ENCODE measurements around the gene RMRP.
"Not testable (repeated sequence)": the region's sequence is repeated elsewhere in the genome, so short reads cannot be mapped to it uniquely, and the experiment has no call there.

The RMRP gene

DNA sequence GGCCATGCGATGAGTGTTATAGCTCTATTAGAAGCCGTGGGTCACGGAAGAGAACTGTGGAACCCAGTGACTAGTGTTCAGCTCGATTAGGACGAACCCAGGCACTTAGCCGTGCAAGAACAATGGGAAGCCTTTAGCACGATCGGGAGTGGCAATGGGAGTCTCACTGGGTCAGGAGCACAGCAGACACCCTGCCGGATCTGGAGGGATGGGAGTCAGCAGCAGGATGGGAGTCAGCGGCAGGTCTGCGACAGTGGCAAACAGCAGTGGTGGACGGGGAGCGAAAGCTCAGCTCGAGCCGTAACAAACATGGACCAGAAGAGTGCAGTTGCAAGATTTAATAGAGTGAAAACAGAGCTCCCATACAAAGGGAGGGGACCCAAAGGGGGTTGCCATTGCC is 17.4 kb downstream of the RMRP start:
- DNase-seq, result not testable (repeated sequence)

DNA sequence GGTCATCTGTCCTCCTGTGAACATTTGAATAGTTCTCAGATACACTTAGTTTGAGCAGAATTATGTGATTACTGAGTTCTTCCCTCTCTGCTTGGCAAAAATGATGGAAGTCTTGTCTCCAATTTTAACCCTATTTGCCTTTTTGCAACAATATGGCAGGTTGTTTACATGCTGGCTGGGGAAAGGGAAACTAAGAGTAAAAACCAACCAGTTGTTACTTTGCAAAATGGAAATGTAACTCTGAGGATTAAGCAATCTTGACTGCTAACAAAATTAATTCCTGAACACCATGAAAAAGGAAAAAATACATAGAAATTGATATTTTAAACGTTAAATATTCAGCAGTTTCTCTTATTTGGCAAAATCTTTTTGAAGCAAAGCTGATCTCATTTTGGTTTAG is 18.2 kb downstream of the RMRP start:
- DNase-seq, result no peak

DNA sequence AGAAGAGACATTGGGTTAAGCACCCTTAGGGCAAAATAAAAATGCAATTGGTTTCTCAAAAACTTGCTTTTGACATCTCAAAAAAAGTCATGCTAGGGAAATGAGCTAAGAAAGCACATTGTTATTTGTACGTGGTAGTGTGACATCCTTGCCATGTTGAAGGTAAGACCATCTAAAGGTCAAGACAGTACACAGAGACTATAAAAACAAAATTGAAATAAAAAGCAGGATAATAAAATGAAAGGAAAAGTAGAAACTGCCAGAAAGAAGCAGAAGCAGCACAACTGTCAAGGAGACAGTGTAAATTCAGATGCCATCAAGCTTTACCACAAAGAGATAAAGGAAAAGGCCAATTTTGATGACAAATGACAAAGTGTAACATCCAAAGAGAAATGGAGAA is 18.6 kb downstream of the RMRP start:
- not testable (repeated sequence) for DNase-seq

DNA sequence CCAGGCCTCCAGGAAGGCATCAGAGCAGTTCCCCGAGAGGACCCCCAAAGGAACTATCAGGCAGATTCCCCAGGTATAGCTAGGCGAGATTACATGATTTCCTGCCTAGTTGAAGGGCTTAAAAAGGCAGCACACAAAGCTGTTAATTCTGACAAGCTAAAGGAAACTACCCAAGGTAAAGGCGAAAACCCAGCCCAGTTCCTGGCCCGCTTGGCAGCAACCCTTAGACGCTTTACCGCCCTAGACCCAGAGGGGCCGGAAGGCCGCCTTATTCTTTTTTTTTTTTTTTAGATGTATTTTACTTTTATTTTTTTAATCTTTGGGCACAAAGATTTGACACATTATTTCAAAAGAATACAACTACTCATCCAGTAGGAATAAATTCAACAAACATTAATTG is 19.1 kb downstream of the RMRP start:
- not testable (repeated sequence) for DNase-seq

DNA sequence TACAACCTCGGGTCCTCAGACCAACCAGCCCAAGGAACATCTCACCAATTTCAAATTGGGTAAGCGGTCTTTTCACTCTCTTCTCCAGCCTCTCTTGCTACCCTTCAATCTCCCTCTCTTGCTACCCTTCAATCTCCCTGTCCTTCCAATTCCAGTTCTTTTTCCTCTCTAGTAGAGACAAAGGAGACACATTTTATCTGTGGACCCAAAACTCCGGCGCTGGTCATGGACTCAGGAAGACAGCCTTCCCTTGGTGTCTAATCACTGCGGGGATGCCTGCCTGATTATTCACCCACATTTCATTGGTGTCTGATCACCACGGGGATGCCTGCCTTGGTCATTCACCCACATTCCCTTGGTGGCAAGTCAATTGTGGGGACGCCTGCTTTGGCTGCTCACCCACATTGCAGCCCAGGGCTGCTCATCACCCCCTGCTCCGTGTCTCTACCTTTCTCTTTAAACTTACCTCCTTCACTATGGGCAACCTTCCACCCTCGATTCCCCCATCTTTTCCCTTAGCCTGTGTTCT is 20.3 kb downstream of the RMRP start:
- DNase-seq, result not testable (repeated sequence)

DNA sequence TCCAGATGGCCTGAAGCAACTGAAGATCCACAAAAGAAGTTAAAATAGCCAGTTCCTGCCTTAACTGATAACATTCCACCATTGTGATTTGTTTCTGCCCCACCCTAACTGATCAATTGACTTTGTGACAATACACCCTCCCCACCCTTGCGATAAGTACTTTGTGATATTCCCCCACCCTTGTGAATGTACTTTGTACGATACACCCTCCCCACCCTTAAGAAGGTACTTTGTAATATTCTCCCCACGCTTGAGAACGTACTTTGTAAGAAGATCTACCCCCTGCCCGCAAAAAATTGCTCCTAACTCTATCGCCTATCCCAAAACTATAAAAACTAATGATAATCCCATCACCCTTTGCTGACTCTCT is 21.0 kb downstream of the RMRP start:
- not testable (repeated sequence) for DNase-seq

DNA sequence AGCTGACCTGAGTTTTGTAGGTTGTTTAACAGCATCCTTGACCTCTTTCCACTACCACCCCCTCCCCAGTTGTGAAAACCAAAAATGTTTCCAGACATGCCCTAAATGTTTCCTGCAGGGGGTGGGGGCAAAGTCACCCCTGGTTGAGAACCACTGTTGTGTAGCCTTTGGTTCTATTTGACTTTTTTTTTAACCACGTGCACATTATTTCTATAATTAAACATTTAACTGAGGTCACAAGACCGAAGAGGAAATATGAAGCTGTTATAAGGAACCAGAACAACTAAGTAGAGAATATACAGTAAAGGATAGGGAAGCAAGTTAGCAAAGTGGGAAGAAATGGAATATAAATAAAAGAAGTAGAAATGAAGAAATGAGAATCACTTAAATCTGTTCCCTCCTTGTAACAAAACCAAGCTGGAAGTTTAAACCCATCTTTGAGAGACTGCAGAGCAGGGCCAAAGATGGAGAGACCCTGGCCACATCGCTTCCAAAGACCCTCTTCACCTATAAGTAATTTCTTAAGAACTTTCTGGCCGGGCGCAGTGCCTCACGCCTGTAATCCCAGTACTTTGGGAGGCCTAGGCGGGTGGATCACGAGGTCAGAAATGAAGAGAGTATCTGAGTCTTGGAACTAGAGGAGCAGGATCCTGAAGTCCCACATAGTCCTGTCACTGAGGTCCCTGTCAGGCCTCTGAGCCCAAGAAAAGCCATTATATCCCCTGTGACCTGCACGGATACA is 21.5 kb downstream of the RMRP start:
- DNase-seq, result no peak

DNA sequence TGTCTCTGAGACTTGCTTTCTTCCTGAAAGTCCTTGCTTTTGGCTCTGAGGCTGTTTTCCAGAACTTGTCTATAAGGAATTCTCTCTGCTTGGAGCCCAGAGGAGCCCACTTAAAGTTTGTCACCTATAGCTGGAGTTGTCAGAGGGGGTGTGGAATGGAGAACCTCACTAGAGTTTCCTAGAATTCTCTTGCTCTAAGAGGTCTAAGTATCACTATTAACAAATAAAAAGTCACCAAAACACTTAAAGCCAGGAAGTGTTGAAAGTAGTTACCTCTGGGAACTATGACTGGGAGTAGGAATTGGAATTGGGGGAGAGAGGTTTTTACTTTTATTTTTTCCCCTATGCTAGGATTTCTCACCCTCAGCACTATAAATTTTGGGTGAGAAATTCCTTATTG is 22.1 kb downstream of the RMRP start:
- DNase-seq, result no peak

DNA sequence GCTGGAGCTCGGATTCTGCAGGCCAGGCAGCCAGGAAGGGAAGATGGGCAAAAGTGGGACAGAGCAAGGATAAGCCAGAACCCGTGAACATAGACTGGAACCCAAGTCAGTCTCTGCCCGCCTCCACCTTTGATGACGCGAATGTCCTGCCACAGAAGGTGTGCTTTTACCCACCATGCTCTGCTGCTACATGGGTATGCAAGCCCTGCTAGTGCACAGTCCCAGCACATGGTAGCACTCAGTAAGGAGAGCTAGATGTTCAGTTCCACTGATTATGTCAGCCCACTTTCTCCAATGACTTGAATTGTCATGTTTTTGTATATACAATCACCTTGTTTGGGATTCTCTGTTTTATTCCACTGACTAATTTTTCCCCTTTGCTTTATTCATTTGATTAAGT is 28.2 kb downstream of the RMRP start:
- no peak for DNase-seq

DNA sequence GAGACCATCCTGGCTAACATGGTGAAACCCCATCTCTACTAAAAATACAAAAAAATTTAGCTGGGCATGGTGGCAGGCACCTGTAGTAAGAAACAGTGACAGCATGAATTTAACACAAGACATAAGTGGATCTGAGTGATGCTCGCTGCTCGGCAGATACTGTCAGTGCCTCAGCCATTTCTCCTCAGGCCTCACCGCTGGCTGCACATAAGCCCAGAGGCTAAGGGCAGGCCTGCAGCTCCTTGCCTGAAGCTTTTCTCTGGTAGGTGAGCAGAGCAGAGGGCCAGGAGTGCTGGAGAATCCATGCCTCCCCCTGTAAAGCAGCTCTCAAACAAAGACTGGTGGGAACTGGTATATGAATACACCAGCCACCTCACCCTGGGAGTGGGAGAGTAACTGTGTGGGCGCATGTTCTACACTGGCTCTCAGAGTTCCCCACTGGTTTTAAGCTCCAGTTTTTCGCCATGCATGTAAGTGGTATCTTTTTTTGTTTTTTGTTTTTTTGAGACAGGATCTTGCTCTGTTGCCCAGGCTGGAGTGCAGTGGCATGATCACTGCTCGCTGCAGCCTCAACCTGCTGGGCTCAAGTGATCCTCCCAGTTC is 29.3 kb downstream of the RMRP start:
- DNase-seq, result no peak

DNA sequence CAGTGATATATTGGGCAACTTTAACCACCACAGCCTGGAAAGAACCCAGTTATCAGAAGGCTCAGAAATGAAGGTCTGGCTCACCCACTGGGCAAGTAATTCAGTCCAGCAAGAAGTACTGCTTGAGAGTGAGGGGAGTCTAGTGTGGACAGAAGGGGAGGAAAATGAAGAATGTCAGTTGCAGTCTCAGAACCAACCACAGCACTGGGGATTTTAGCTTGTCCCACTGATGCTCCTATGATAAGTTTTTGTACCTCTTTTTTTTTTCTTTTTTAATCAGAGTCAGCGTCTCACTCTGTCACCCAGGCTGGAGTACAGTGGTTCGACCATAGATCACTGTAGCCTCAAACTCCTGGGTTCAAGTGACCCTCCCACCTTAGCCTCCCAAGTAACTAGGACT is 30.2 kb downstream of the RMRP start:
- no peak for DNase-seq

DNA sequence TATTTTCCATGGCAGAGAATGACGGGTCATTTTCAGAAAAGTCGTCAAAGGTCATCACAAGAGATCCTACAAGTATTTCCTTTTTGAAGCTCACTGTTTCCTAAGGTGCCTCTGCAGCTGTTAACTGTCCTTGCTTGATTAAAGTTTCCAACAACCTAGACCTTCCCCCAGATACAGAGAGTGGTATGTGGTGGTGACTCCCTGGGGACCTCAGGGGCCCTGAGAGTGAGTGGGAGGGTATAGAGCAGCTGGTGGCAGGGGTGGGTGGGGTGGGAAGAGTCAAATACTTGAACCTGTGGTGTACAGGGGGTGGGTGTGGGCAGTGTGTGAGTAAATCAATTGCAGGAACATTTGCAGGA is 38.0 kb downstream of the RMRP start:
- no peak for DNase-seq

DNA sequence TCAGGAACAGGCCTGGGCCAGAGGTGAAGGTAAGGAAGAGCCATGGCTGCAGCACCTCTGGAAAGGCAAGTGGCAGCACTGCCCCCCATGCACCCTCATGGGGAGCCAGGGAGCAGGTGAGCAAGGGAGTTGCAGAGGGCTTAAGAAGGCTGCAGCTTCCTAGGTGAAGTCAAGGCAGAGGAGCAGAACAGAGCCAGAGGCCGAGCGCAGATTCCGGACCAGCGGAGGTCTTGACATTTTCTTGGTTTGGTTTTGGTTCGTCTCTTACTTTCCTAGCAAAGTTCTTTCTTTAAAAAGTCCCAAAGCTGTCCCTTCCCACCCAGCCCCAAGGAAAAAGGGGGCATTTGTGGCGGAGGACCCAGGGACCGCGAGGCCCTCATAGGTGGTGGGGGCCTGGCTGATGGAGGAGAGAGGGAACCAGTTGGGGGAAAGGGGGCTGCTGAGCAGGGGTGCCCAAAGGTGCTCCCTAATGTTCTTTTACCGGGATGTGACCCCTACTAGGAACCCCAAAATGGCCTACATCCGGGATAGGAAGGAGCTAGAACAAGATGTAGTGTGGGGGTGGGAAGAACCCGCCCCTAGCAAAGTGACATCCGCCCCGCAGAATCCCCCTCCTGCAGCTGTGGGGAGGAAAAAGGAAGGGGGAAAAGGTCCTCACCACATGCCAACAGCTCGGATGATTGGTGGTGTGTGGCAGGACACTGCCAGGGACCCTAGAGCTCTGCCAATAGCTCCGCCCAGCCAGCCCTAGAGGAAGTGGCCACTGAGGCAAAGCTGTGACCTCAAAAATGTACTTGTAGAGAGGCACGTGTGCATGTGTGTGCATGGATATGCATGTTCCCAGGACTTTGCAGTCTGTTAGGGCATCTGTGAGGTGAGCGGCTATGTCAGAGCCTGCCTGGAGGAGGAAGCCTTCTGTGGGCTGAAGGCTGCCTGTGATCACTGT is 38.7 kb downstream of the RMRP start:
- no peak for DNase-seq

DNA sequence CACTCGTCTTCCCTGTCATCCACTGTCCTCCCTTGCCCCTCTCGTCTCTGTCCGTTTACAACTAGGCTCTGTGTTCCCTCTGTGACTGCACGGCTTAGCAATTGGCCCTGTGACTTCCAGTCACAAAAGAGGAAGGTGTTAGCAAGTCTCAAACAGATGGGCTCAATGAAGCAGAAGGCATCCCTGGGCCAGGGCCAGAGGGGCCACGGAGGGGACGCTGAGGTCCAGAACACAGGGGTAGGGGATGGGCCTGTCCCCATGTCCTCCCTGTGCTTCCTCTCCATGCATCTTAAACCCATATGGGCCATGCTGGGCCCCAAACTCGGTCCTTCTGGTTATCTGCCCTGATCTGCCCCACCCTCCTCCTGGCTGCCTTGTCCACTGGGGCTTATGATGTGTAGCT is 39.5 kb downstream of the RMRP start, which contains the start of gene CD72:
Gene CD72, minus strand, starts transcription at position 89 of the 403 bp plus-strand sequence. CDS start 110 bp downstream, outside the sequence.
- no peak for DNase-seq

DNA sequence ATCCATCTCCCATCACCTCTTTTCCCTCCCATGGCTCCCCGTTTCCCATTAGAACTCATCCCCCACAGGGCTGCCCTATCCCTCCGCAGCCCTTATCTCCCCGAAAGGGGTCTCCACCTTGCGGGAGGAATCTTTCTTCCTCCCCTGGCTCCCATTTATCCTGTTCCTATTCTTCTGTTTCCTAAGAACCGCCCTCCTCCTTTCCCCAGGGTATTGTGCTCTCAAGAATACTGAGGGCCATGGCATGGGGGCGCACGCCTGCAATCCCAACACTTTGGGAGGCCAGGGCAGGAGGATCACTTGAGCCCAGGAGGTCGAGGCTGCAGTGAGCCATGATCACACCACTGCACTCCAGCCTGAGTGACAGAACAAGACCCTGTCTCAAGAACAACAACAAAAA is 40.3 kb downstream of the RMRP start:
- DNase-seq, result no peak

DNA sequence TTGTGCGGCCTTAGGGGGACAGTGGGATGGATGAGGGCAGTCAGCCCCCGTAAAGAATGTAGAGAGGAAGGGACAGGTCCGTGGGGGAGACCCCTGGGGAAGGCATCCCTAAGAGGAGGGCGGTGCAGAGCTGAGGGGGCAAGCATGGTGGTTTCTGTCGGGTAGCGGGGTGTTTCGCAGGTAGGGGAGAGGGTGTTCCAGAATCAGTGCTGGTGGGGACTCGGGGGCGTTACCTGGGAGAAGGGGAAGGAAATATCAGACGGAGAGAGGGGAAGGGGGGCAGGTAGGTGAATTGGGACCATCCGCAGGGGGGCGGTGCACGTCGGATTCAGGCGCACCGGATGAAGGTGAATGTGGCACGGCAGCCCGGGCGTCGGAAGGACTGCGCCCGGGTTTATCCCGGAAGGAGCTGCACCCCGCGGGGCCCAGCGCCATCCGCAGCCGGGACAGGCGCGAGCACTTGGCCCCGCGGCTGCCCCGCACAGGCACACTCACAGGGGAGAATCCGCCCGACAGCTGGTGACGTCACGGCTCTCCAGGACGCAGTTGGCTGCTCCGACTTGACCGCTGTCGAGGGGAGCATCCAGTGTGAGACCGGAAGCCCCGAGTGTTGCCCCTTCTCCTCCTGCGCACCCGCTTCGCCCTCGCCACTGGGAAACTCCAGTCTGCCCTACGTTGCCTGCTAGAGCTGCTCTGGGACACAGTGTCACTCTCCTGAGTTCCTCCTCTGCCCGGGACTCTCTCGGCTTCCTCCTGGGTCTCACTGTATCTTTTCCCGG is 40.9 kb downstream of the RMRP start:
- peak; percentile 67 for DNase-seq

DNA sequence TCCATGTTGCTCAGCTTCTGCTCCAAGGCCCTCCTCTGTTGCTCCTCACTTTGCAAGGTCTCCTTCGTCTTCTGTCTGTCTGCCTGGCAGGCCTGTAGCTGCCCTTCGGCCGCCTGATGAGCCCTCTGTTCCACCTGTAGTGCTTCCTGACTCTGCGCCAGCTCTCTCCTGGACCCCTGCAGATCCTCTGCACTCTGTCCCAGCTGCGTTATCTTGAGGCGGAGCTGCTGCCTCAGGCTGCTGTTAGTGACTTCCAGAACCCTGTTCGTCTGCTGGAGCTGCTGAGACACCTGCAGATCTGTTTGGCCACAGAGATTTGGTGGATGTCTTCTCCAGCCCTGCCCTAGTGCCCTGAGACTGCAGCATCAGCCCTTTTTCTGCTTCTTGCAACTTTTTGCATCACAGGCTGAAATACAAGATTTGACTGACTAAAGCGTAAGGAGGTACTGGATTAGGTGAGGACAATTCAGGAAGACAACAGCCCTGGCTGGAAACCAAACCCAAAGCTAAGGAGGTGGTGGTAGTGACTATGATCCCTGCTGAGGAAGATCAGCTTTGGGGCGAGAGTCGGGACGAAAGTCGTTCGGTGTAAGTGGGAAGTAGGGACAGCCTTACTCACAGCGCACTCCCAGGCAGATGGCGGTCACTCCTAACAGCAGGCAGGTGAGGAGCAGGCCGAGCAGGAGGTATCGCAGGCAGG is 41.7 kb downstream of the RMRP start:
- DNase-seq, result no peak

DNA sequence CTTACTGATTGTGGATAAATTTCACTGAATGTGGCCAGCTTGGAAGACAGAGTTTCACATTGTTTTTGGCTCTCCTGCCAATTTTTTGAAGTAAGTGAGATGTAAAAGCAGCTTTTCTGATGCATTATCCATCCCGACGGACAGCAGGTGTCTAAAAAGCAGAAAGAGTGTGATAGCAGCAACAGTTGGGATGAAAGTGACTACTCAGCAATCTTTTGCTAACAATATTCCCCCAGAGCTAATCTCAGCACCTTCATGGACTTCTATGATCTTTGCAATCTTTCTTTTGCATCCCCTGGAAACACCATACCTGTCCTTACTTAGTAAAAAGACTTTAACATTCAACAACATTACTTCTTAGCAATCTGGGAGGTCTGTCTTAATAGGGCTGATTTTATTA is 45.0 kb downstream of the RMRP start:
- no peak for DNase-seq

DNA sequence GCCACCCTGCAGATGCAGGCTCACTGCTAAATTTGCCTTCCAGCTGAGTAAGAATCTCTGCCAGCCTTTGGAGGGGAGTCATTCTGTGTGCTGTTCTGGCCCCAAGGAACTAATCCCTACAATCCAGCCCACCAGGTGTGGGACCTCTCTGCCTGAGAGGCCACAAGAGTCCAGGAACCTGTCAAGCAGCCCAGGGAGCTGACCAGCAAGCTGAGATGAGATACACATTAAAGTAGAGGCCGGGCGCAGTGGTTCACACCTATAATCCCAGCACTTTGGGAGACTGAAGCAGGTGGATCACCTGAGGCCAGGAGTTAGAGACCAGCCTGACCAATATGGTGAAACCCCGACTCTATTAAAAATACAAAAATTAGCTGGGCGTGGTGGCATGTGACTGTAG is 45.8 kb downstream of the RMRP start:
- not testable (repeated sequence) for DNase-seq

DNA sequence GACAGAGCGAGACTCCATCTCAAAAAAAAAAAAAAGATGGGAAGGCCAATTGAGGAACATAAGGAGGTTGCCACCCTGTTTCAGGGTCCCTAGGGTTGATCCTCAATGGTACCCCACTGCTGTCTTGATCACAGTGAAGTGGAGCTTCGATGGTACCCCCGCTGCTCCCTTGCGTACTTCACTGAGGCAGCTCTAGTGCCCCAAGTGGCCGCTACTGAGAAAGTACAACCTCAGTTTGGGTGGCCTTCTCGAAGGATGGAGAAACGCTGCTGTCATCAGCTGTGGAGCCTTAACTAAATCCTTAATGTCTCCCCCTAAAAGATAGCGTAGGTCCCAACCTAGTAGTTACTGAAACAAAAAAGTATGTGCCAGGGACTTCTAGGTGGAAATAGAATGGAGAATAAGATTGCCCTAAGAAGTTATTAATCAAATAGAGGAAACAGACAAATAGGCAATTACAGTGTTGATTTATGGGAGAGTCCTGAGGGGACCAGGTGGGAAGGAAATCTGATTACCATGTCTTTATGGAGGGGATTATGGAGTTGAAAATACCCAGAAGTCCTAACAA is 46.5 kb downstream of the RMRP start:
- DNase-seq, result peak; percentile 61

DNA sequence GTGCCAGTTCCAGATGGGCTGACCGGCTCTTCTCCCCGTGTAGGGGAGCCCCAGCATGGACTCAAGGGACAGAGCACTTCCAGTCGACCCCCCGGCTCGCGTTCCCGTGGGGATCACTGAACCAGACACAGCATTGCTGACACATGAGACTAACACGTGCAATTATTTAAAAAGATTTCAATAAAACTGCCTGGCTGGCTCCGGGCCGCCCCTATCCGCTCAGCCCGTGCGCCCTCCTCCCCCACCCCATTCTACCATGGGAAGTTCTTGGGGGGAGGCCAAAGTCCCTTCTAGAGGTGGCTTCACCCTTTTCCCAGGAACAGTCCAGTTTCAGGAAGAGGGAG is 48.0 kb downstream of the RMRP start:
- no peak for DNase-seq

All from activated naive CD4-positive, alpha-beta T cell treated with anti-CD3 and anti-CD28 coated beads, Interleukin-2, amount 50 U/mL, for 16 hours (primary cell).